ENCODE data around the gene PKD1.

PKD1 gene

GRCh38 chr16:2170080-2170479, 34.4 kb upstream of the PKD1 start:
- Histone ChIP-seq H2AFZ (ENCODE audit: low read length, unreplicated experiment) (no peak overlapping the region), H3K79me2 (ENCODE audit: control insufficient read depth, insufficient read depth, low read length, unreplicated experiment) (peaks cover 15% of the 10 kb centered on the region), H3K27me3 (ENCODE audit: insufficient read depth, low read length) (no peaks in the 10 kb centered on the region), H3K27ac (ENCODE audit: low read depth, low read length) (peak overlapping the region; percentile 19; the same call in 1 of the 2 replicates), H3K4me1 (ENCODE audit: control insufficient read depth, insufficient read depth, low read length, unreplicated experiment) (no peaks in the 10 kb centered on the region), H3K36me3 (ENCODE audit: insufficient read depth, low read length) (peaks cover 5% of the 10 kb centered on the region; the same call in 1 of the 2 replicates), H3K4me3 (ENCODE audit: low read depth, low read length) (no peak overlapping the region)

DNA sequence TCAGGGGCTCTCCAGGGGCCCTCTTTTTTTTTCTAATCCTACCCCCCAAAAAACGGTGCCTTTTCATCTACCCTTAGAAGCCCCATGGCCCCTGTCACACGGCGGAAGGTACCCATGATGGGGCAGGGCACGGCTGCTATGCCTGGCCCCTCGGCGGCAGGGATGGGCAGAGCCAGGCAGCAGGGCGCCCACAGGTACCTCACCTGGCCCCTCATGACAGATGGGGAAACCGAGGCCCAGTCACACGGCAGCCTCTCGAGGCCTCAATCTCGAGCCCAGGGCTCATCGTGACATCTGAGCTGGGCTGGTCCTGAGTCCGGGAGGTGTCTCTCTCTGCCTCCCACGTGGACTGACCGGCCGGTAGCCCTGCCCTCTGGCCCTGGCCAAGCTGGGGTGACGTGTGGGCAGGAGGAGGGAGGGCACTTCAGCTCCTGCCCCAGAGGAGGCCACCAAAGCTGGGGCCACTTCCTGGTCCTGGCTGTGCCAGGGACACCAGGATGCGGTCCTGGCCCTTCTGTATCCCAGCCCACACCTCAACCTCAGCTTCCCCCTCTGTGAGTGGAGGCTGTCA, 31.5 kb upstream of the PKD1 start:
- Histone ChIP-seq H3K27me3 (ENCODE audit: insufficient read depth, low read length) (no peaks in the 10 kb centered on the region), H3K36me3 (ENCODE audit: insufficient read depth, low read length) (no peaks in the 10 kb centered on the region), H3K27ac (ENCODE audit: low read depth, low read length) (no peak overlapping the region), H3K4me1 (ENCODE audit: control insufficient read depth, insufficient read depth, low read length, unreplicated experiment) (no peaks in the 10 kb centered on the region), H3K4me3 (ENCODE audit: low read depth, low read length) (no peak overlapping the region), H2AFZ (ENCODE audit: low read length, unreplicated experiment) (no peak overlapping the region), H3K79me2 (ENCODE audit: control insufficient read depth, insufficient read depth, low read length, unreplicated experiment) (peaks cover 32% of the 10 kb centered on the region)

DNA sequence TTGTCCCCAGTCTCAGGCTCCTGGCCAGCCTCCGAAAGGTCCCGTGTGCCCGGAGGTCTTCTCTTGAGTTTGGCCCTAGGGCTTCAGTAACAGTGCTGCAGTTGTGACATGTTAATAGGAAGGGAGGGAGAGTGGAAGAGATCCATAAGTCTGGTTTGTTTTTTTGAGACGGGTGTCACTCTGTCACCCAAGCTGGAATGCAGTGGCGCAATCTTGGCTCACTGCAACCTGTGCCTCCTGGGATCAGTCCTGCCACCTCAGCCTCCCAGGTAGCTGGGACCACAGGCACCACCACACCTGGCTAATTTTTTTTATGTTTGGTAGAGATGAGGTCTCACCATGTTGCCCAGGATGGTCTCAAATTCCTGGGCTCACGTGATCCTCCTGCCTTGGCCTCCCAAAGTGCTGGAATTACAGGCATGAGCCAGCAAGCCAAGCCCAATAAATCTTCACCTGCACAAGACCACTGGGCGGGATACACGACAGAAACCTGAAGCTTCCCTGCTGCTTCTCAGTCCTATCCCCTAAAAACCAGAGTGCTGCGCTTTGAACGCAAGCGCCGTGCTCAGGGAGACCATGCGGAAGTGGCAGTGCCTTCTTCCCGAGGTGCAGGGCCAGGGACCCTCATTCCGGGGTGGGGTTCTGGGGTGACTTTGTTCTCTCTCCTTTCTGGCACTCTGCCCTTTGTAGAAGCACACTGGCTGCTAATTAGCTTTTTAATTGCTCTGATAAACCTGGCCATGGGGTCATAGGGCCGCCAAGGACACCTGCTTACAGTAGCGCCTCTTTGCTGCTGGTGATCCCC, 30.8 kb upstream of the PKD1 start:
- Histone ChIP-seq H3K4me3 (ENCODE audit: low read depth, low read length) (no peak overlapping the region), H3K27ac (ENCODE audit: low read depth, low read length) (no peak overlapping the region), H2AFZ (ENCODE audit: low read length, unreplicated experiment) (no peak overlapping the region), H3K4me1 (ENCODE audit: control insufficient read depth, insufficient read depth, low read length, unreplicated experiment) (peaks cover 5% of the 10 kb centered on the region), H3K36me3 (ENCODE audit: insufficient read depth, low read length) (no peaks in the 10 kb centered on the region), H3K79me2 (ENCODE audit: control insufficient read depth, insufficient read depth, low read length, unreplicated experiment) (peaks cover 39% of the 10 kb centered on the region), H3K27me3 (ENCODE audit: insufficient read depth, low read length) (no peaks in the 10 kb centered on the region)

DNA sequence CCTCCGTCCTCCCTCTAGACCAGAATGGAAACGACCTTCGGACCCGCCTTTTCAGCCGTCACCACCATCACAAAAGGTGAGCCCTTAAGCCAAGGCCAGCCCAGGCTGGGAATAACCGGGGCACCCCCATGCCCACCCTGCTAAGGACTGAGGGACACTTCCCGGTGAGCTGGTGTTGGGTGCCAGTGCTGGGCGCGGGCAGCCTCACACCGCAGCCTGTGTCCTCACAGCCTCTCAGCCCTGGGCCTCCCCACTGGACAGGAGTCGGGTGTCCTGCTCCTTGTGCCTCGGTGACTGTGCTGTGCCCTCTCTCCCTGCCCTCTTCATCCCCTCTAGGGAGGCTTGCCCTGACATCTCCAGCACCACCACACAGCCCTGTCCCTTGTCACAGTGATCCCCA, 30.2 kb upstream of the PKD1 start:
- no peaks in the 10 kb centered on the region for H3K36me3 ChIP-seq (ENCODE audit: insufficient read depth, low read length)

DNA sequence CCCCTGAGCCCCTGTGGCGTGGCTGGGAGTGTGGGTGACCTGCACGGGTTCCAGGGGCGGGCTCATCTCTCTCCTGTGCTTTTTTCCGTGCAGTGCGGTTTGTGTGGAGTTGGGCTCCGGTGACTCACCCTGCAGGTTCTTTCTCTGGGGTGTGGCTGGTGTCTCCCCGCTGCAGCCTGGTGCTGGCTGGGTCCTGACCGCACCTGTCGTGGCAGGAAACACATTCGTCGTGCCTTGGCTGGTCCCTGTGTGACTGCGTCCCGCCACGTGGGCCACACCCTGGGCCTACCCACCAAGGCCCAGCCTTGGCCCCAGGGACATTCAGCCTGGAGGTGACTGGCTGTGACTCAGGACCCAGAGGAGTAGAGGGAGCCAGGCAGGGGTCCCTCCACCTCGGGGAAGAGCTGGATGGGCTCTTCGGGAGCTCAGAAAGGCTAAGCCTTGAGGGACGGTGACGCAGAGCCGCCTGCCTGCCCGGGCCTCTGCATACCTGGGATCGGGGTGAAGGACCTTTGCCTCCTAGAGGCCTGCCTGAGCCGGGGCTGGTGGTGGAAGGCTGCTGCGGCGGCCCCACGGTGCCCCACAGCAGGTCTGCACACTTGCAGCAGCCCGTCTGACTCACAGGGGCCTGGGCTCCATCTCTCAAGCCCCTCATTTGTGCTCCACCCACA, 27.6 kb upstream of the PKD1 start:
- H2AFZ ChIP-seq (ENCODE audit: low read length, unreplicated experiment) = no peak overlapping the region
- H3K4me3 ChIP-seq (ENCODE audit: low read depth, low read length) = no peak overlapping the region
- peaks cover 27% of the 10 kb centered on the region for H3K4me1 ChIP-seq (ENCODE audit: control insufficient read depth, insufficient read depth, low read length, unreplicated experiment)
- peaks cover 59% of the 10 kb centered on the region for H3K79me2 ChIP-seq (ENCODE audit: control insufficient read depth, insufficient read depth, low read length, unreplicated experiment)
- H3K36me3 ChIP-seq (ENCODE audit: insufficient read depth, low read length) = no peaks in the 10 kb centered on the region
- no peaks in the 10 kb centered on the region for H3K27me3 ChIP-seq (ENCODE audit: insufficient read depth, low read length)
- no peak overlapping the region for H3K27ac ChIP-seq (ENCODE audit: low read depth, low read length)

More for the DNA sequence above, 30.2 kb upstream of the PKD1 start:
- no peak overlapping the region for H3K4me3 ChIP-seq (ENCODE audit: low read depth, low read length)
- no peak overlapping the region for H2AFZ ChIP-seq (ENCODE audit: low read length, unreplicated experiment)
- H3K27ac ChIP-seq (ENCODE audit: low read depth, low read length) = no peak overlapping the region
- H3K4me1 ChIP-seq (ENCODE audit: control insufficient read depth, insufficient read depth, low read length, unreplicated experiment) = peaks cover 10% of the 10 kb centered on the region
- peaks cover 42% of the 10 kb centered on the region for H3K79me2 ChIP-seq (ENCODE audit: control insufficient read depth, insufficient read depth, low read length, unreplicated experiment)
- no peaks in the 10 kb centered on the region for H3K27me3 ChIP-seq (ENCODE audit: insufficient read depth, low read length)

- Histone ChIP-seq H2AFZ (ENCODE audit: low read length, unreplicated experiment) (no peak overlapping the region), H3K79me2 (ENCODE audit: control insufficient read depth, insufficient read depth, low read length, unreplicated experiment) (peaks cover 64% of the 10 kb centered on the region), H3K4me1 (ENCODE audit: control insufficient read depth, insufficient read depth, low read length, unreplicated experiment) (peaks cover 33% of the 10 kb centered on the region), H3K27ac (ENCODE audit: low read depth, low read length) (no peak overlapping the region), H3K36me3 (ENCODE audit: insufficient read depth, low read length) (no peaks in the 10 kb centered on the region), H3K27me3 (ENCODE audit: insufficient read depth, low read length) (no peaks in the 10 kb centered on the region), H3K4me3 (ENCODE audit: low read depth, low read length) (no peak overlapping the region)
Observed at GRCh38 chr16:2162676-2163118, 27.0 kb upstream of the PKD1 start.

DNA sequence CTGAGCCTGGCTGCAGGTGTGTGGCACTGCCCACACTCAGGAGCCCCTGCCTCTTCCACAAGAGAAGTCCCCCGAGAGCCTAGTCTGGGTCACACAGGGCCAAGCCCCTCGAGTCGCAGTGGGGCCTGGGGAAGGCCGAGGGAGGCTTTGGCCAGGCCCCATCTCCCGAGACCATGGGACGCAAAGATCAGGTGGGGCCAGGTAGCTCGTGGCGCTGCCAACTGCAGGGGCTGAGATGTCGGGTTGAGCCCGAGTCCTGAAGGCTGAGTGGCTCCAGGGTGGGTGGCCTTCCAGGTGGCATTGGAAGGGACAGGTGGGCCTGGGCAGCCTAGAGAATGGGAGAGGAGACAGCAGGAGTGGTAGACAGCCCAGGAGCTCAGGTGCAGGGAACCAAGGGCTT, 26.2 kb upstream of the PKD1 start:
- Histone ChIP-seq H3K27me3 (ENCODE audit: insufficient read depth, low read length) (no peaks in the 10 kb centered on the region), H3K4me1 (ENCODE audit: control insufficient read depth, insufficient read depth, low read length, unreplicated experiment) (peaks cover 41% of the 10 kb centered on the region), H3K4me3 (ENCODE audit: low read depth, low read length) (no peak overlapping the region), H2AFZ (ENCODE audit: low read length, unreplicated experiment) (no peak overlapping the region), H3K36me3 (ENCODE audit: insufficient read depth, low read length) (no peaks in the 10 kb centered on the region), H3K79me2 (ENCODE audit: control insufficient read depth, insufficient read depth, low read length, unreplicated experiment) (peaks cover 67% of the 10 kb centered on the region), H3K27ac (ENCODE audit: low read depth, low read length) (peak overlapping the region; percentile 95; the same call in 1 of the 2 replicates)

GRCh38 chr16:2160915-2161551, 25.3 kb upstream of the PKD1 start:
- Histone ChIP-seq H3K27ac (ENCODE audit: low read depth, low read length) (peak overlapping the region; percentile 95), H3K4me3 (ENCODE audit: low read depth, low read length) (peak overlapping the region; percentile 8), H3K36me3 (ENCODE audit: insufficient read depth, low read length) (no peaks in the 10 kb centered on the region), H3K27me3 (ENCODE audit: insufficient read depth, low read length) (no peaks in the 10 kb centered on the region), H3K4me1 (ENCODE audit: control insufficient read depth, insufficient read depth, low read length, unreplicated experiment) (peaks cover 44% of the 10 kb centered on the region), H3K79me2 (ENCODE audit: control insufficient read depth, insufficient read depth, low read length, unreplicated experiment) (peaks cover 73% of the 10 kb centered on the region), H2AFZ (ENCODE audit: low read length, unreplicated experiment) (no peak overlapping the region)

- Histone ChIP-seq H3K27ac (ENCODE audit: low read depth, low read length) (peak overlapping the region; percentile 95), H3K36me3 (ENCODE audit: insufficient read depth, low read length) (peaks cover 7% of the 10 kb centered on the region; the same call in 1 of the 2 replicates), H2AFZ (ENCODE audit: low read length, unreplicated experiment) (no peak overlapping the region)
Observed at GRCh38 chr16:2159175-2159838, 23.6 kb upstream of the PKD1 start.

DNA sequence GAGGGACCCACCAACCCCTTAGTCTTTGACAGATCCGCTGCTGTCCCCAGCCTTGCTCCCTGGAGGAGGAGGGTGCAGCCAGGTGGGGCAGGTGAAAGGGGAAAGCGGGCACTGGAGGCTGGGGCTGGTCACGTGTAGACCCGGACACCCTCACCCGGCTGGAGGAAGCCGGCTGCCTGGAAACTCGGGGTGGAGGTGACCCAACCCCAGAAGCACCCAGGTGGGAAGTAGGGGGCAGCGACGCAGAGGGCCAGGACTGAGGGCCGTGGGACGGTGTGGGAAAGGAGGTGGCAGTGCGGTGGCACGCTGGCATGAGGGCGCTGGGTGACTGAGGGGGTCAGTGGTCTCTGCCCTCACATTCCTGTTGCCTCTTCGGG, 22.6 kb upstream of the PKD1 start:
- H3K4me3 ChIP-seq (ENCODE audit: low read depth, low read length) = no peak overlapping the region; the same call in 1 of the 2 replicates
- H3K4me1 ChIP-seq (ENCODE audit: control insufficient read depth, insufficient read depth, low read length, unreplicated experiment) = peaks cover 44% of the 10 kb centered on the region

More at GRCh38 chr16:2159175-2159838, 23.6 kb upstream of the PKD1 start:
- Histone ChIP-seq H3K27me3 (ENCODE audit: insufficient read depth, low read length) (no peaks in the 10 kb centered on the region), H3K4me1 (ENCODE audit: control insufficient read depth, insufficient read depth, low read length, unreplicated experiment) (peaks cover 44% of the 10 kb centered on the region), H3K4me3 (ENCODE audit: low read depth, low read length) (peak overlapping the region; percentile 50), H3K79me2 (ENCODE audit: control insufficient read depth, insufficient read depth, low read length, unreplicated experiment) (peaks cover 77% of the 10 kb centered on the region)

More for the DNA sequence above, 22.6 kb upstream of the PKD1 start:
- Histone ChIP-seq H3K27ac (ENCODE audit: low read depth, low read length) (peak overlapping the region; percentile 95), H3K36me3 (ENCODE audit: insufficient read depth, low read length) (peaks cover 16% of the 10 kb centered on the region), H3K79me2 (ENCODE audit: control insufficient read depth, insufficient read depth, low read length, unreplicated experiment) (peaks cover 81% of the 10 kb centered on the region), H3K27me3 (ENCODE audit: insufficient read depth, low read length) (no peaks in the 10 kb centered on the region), H2AFZ (ENCODE audit: low read length, unreplicated experiment) (no peak overlapping the region)
